DOHH2 (cell line): ENCODE results near the gene PHYKPL.

Experiments used
- CTCF ChIP-seq: fragments of 200-600 bp; sonication (generic); IDR thresholded peaks from one replicate; pipeline ENCODE4 v1.5.1; 2014; ENCODE audit warnings: antibody characterized with exemption, mild to moderate bottlenecking, low read depth, low read length; ENCODE audit not compliant: poor library complexity, severe bottlenecking
- EZH2phosphoT487 ChIP-seq: fragments of 200-600 bp; sonication (generic); IDR thresholded peaks from 2 replicates; pipeline ENCODE4 v1.6.1; 2017; ENCODE audit warnings: borderline replicate concordance, mild to moderate bottlenecking, antibody characterized with exemption, low read length, moderate library complexity, mixed read lengths

- TF ChIP-seq CTCF (no peak), EZH2phosphoT487 (no peak)
These were observed 27.5 kb downstream of the PHYKPL start for GRCh38 chr5:178204935-178205748.
